ENCODE results near the gene TLR6. TPM values are rescaled to one million over a fixed set of nuclear protein-coding genes. Genes with fewer than 3 reads are reported as not detected.

TLR6 gene
- total RNA-seq, 1 experiment from 2014 or later = 0.68 TPM

- intact Hi-C loops (cut with micrococcal nuclease; ENCODE audit: unreplicated experiment) = no loop called here
- no TSS peak for BruUV-seq (replicated peaks)
- CTCF ChIA-PET = interaction anchor here (1.6 kb wide), 1 partner anchor 43 kb away, joined by 6 read pairs; no protein-coding TSS in a partner anchor
Measured at GRCh38 chr4:38802561-38803355, 53.9 kb downstream of the TLR6 start.

GRCh38 chr4:38800961-38801450 is 55.6 kb downstream of the TLR6 start:
- no peak for TF ChIP-seq CTCF (IDR thresholded peaks at IDR 0.05; ENCODE audit: unreplicated experiment)

More at GRCh38 chr4:38802561-38803355, 53.9 kb downstream of the TLR6 start:
- no peaks in the 10 kb centered on the region for H3K4me1 Mint-ChIP-seq (ENCODE audit: low read depth, unreplicated experiment)
- no peaks in the 10 kb centered on the region for H3K36me3 Mint-ChIP-seq (ENCODE audit: insufficient read depth, unreplicated experiment)
- H3K27me3 Mint-ChIP-seq (ENCODE audit: unreplicated experiment) = no peaks in the 10 kb centered on the region
- DNase-seq = no peak
- no peak overlapping the region for H3K27ac Mint-ChIP-seq (ENCODE audit: unreplicated experiment)
- H3K4me3 Mint-ChIP-seq (ENCODE audit: low read depth, unreplicated experiment) = no peak overlapping the region
- peaks cover 8% of the 10 kb centered on the region for H3K9me3 Mint-ChIP-seq (ENCODE audit: low read depth, unreplicated experiment)
- TF ChIP-seq CTCF (IDR thresholded peaks at IDR 0.05; ENCODE audit: unreplicated experiment) = no peak

GRCh38 chr4:38800366-38800765 is 56.3 kb downstream of the TLR6 start:
- CTCF ChIA-PET = no interaction called here
- Mint-ChIP-seq H3K36me3 (ENCODE audit: insufficient read depth, unreplicated experiment) (no peaks in the 10 kb centered on the region), H3K9me3 (ENCODE audit: low read depth, unreplicated experiment) (peaks cover 8% of the 10 kb centered on the region), H3K27ac (ENCODE audit: unreplicated experiment) (no peak overlapping the region), H3K4me3 (ENCODE audit: low read depth, unreplicated experiment) (no peak overlapping the region), H3K4me1 (ENCODE audit: low read depth, unreplicated experiment) (no peaks in the 10 kb centered on the region), H3K27me3 (ENCODE audit: unreplicated experiment) (no peaks in the 10 kb centered on the region)
- no TSS peak for BruUV-seq (replicated peaks)
- intact Hi-C loops (cut with micrococcal nuclease; ENCODE audit: unreplicated experiment) = no loop called here
- TF ChIP-seq CTCF (IDR thresholded peaks at IDR 0.05; ENCODE audit: unreplicated experiment) = no peak
- no peak for DNase-seq

More at GRCh38 chr4:38800961-38801450, 55.6 kb downstream of the TLR6 start:
- peaks cover 8% of the 10 kb centered on the region for H3K9me3 Mint-ChIP-seq (ENCODE audit: low read depth, unreplicated experiment)
- no peak for DNase-seq
- no peak overlapping the region for H3K27ac Mint-ChIP-seq (ENCODE audit: unreplicated experiment)
- CTCF ChIA-PET = no interaction called here
- BruUV-seq (replicated peaks) = no TSS peak
- H3K27me3 Mint-ChIP-seq (ENCODE audit: unreplicated experiment) = no peaks in the 10 kb centered on the region
- no peaks in the 10 kb centered on the region for H3K4me1 Mint-ChIP-seq (ENCODE audit: low read depth, unreplicated experiment)
- H3K4me3 Mint-ChIP-seq (ENCODE audit: low read depth, unreplicated experiment) = no peak overlapping the region
- intact Hi-C loops (cut with micrococcal nuclease; ENCODE audit: unreplicated experiment) = no loop called here
- no peaks in the 10 kb centered on the region for H3K36me3 Mint-ChIP-seq (ENCODE audit: insufficient read depth, unreplicated experiment)

- Mint-ChIP-seq H3K27me3 (ENCODE audit: unreplicated experiment) (no peaks in the 10 kb centered on the region), H3K36me3 (ENCODE audit: insufficient read depth, unreplicated experiment) (no peaks in the 10 kb centered on the region), H3K27ac (ENCODE audit: unreplicated experiment) (no peak overlapping the region), H3K4me1 (ENCODE audit: low read depth, unreplicated experiment) (no peaks in the 10 kb centered on the region), H3K4me3 (ENCODE audit: low read depth, unreplicated experiment) (no peak overlapping the region), H3K9me3 (ENCODE audit: low read depth, unreplicated experiment) (peaks cover 2% of the 10 kb centered on the region)
- no peak for DNase-seq
- no peak for TF ChIP-seq CTCF (IDR thresholded peaks at IDR 0.05; ENCODE audit: unreplicated experiment)
- CTCF ChIA-PET = interaction anchor here (0.6 kb wide), 1 partner anchor 336 kb away, joined by 3 read pairs; no protein-coding TSS in a partner anchor
- intact Hi-C loops (cut with micrococcal nuclease; ENCODE audit: unreplicated experiment) = no loop called here
- BruUV-seq (replicated peaks) = no TSS peak
Measured at GRCh38 chr4:38795087-38795486, 61.5 kb downstream of the TLR6 start.

Data from Calu3 (cell line).